Ascending aorta (tissue), 2 donors: ENCODE results near the gene GASK1B. TPM values are rescaled to one million over a fixed set of nuclear protein-coding genes. Genes with fewer than 3 reads are reported as not detected.

ENCODE experiments used
- DNase-seq, 2 donors: peaks; one replicate each; pipeline ENCODE4 v3.0.0-alpha.2; 2019; ENCODE audit warnings: low spot score in 2 of 2
- H3K27ac ChIP-seq, 2 donors: fragments of 200-600 bp; sonication (generic); one replicate each; pipeline ENCODE4 v1.5.1; 2016 to 2017; ENCODE audit warnings: mild to moderate bottlenecking in 1 of 2
- H3K27me3 ChIP-seq: fragments of 200-600 bp; sonication (generic); one replicate; pipeline ENCODE4 v1.5.1; 2017
- H3K36me3 ChIP-seq, 2 donors: fragments of 200-600 bp; sonication (generic); one replicate each; pipeline ENCODE4 v1.5.1; 2016
- H3K4me1 ChIP-seq, 2 donors: fragments of 200-600 bp; sonication (generic); one replicate each; pipeline ENCODE4 v1.5.1; 2016 to 2017; ENCODE audit warnings: mild to moderate bottlenecking in 1 of 2
- H3K4me3 ChIP-seq, 2 donors: fragments of 200-600 bp; sonication (generic); one replicate each; pipeline ENCODE4 v1.5.1; 2016 to 2017; ENCODE audit warnings: mild to moderate bottlenecking in 1 of 2
- H3K9me3 ChIP-seq, 2 donors: fragments of 200-600 bp; sonication (generic); one replicate each; pipeline ENCODE4 v1.5.1; 2016
- CTCF ChIP-seq, 3 experiments: fragments of 200-600 bp in 2 of 3; fragments of 450-650 bp in 1 of 3; sonication (generic) in 2 of 3; IDR thresholded peaks; one replicate each; pipeline ENCODE4 v1.5.1; 2016 to 2019; ENCODE audit warnings: antibody characterized with exemption in 3 of 3, mild to moderate bottlenecking in 1 of 3, moderate library complexity in 1 of 3
- intact Hi-C: fragments of 100-400 bp; cut with DNase I; formaldehyde crosslinking; loops from one replicate; pipeline ENCODE4 v1.15.1; 2023
- total RNA-seq: library from RNA; depleted of rRNA; stranded (reverse); fragments of >200 nt; gene quantifications from one replicate; pipeline ENCODE4 v1.1.0, GENCODE V29; 2016

GASK1B gene
- total RNA-seq, 1 donor from 2014 or later = 69.7 TPM

DNA sequence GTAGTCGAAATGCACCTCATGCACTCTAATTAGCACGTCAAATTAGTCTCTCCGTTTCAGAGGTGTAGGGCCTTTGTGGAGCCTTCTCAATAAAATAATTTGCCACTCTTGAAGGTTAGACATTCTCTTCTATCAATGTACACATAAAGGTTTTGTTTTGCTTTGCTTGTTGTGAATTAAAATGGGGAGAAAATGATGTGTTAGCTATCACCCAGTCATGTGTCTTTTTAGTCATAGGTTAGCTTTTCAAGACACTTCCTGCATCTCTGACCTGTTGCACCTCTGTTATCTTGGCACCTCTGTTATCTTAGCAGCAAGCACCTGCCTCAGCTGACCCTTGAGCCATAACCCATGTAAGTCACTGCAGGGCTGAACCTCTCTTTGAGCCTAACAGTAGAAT lies 38.4 kb upstream of the GASK1B start:
- Histone ChIP-seq H3K27ac (peak overlapping the region; percentile 94 to 96), H3K9me3 (no peaks in the 10 kb centered on the region), H3K4me3 (peak overlapping the region; percentile 54), H3K27me3 (no peaks in the 10 kb centered on the region), H3K36me3 (no peaks in the 10 kb centered on the region), H3K4me1 (peaks cover 0 to 28% of the 10 kb centered on the region in 2 donors)
- no peak for DNase-seq
- TF ChIP-seq CTCF (IDR thresholded peaks at IDR 0.05) = no peak
- intact Hi-C loops = loop anchor here (2.0 kb wide), 3 partner anchors 18 to 40 kb away; no protein-coding TSS in a partner anchor

GRCh38 chr4:158209825-158210807 lies 37.3 kb upstream of the GASK1B start, which contains the start of gene TMEM144:
TMEM144 (plus strand) TSS chr4:158210486; CDS start chr4:158212668, 2,182 bp downstream.
- H3K4me1 ChIP-seq = peaks cover 0 to 28% of the 10 kb centered on the region in 2 donors
- no peaks in the 10 kb centered on the region for H3K9me3 ChIP-seq
- H3K36me3 ChIP-seq = no peaks in the 10 kb centered on the region
- H3K27me3 ChIP-seq = no peaks in the 10 kb centered on the region
- intact Hi-C loops = loop anchor here (2.0 kb wide), 3 partner anchors 17 to 39 kb away; no protein-coding TSS in a partner anchor
- H3K4me3 ChIP-seq = peak within 1 kb of the TSS; percentile 54
- DNase-seq = peak; percentile 92 to 98
- peak within 1 kb of the TSS; percentile 94 to 96 for H3K27ac ChIP-seq
- peak in 1 of 3 experiments; percentile 19 for TF ChIP-seq CTCF (IDR thresholded peaks at IDR 0.05)

- intact Hi-C loops = no loop called here
- H3K36me3 ChIP-seq = no peaks in the 10 kb centered on the region
- DNase-seq = no peak
- no peak for TF ChIP-seq CTCF (IDR thresholded peaks at IDR 0.05)
- H3K9me3 ChIP-seq = no peaks in the 10 kb centered on the region
- no peak overlapping the region for H3K4me3 ChIP-seq
- H3K27me3 ChIP-seq = no peaks in the 10 kb centered on the region
- H3K4me1 ChIP-seq = peaks cover 0 to 28% of the 10 kb centered on the region in 2 donors
- peak overlapping the region; percentile 94 to 96 for H3K27ac ChIP-seq
Measured at GRCh38 chr4:158208963-158209640, 36.3 kb upstream of the GASK1B start.

DNA sequence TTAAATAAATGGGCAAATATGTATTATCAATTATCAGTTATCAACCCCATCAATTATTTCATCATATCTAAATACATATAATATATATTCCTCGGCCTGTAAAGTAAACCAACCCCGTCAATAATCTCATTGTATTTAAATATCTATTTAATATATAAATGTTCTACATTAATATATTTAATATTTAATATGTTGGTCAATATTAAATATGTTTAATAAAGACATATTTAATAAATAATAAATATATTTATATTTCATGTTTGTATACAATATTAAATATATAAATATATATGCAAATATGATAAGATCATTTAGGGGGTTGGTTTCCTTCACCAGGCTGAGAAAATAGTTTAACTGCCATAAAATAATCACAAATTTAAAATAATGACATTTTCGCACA lies 31.1 kb upstream of the GASK1B start:
- no peaks in the 10 kb centered on the region for H3K9me3 ChIP-seq
- no peak overlapping the region for H3K4me3 ChIP-seq
- peaks cover 0 to 12% of the 10 kb centered on the region in 2 donors for H3K36me3 ChIP-seq
- no peaks in the 10 kb centered on the region for H3K27me3 ChIP-seq
- H3K27ac ChIP-seq = no peak overlapping the region
- intact Hi-C loops = no loop called here
- no peak for DNase-seq
- no peak for TF ChIP-seq CTCF (IDR thresholded peaks at IDR 0.05)
- H3K4me1 ChIP-seq = peaks cover 0 to 12% of the 10 kb centered on the region in 2 donors

GRCh38 chr4:158203436-158203835 lies 30.6 kb upstream of the GASK1B start:
- H3K36me3 ChIP-seq = peaks cover 0 to 12% of the 10 kb centered on the region in 2 donors
- no peaks in the 10 kb centered on the region for H3K27me3 ChIP-seq
- H3K4me3 ChIP-seq = no peak overlapping the region
- no peaks in the 10 kb centered on the region for H3K9me3 ChIP-seq
- no peak for DNase-seq
- no peak overlapping the region for H3K27ac ChIP-seq
- intact Hi-C loops = no loop called here
- no peak for TF ChIP-seq CTCF (IDR thresholded peaks at IDR 0.05)
- H3K4me1 ChIP-seq = peaks cover 0 to 10% of the 10 kb centered on the region in 2 donors
